Measurements from ENCODE around the gene LBHD2.
A peak's percentile ranks its signal among the peaks of the same experiment; 100 is the strongest.

LBHD2 gene

DNA sequence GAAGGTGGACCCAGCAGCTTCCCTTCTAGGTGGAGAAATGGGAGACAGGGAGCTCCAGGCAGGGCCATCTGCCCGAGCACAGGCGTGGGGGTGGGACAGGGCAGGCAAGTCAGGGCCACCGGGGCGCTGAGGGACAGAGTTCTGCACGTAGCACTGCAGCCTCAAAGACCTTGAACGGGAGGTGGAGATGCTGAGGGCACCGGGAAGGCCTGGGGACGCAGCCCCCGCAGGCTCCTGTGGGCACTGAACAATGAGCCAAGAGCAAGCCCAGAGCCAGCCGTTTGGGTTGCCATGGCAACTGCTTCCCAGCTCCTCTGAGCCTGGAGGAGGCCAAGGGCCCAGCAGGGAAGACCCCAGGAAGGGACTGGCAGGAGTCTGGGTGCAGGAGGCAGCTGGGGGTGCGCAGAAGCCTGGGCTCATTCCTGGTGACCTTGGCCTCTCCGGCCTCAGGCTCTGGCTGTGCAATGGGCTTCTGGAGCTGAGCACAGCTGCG is 3.4 kb downstream of the LBHD2 start:
- H3K9me3 ChIP-seq (ENCODE audit: control insufficient read depth, insufficient read depth, low read length), result no peaks in the 10 kb centered on the region
- no peak overlapping the region for H3K9ac ChIP-seq (ENCODE audit: low read depth, low read length)
- peaks cover 23% of the 10 kb centered on the region for H3K27me3 ChIP-seq (ENCODE audit: control insufficient read depth, insufficient read depth, low read length)
- no peak overlapping the region for H3K4me3 ChIP-seq (ENCODE audit: low read depth, low read length)
- H3K36me3 ChIP-seq (ENCODE audit: control insufficient read depth, insufficient read depth, low read length), result no peaks in the 10 kb centered on the region
- no peaks in the 10 kb centered on the region for H3K4me1 ChIP-seq (ENCODE audit: control insufficient read depth, insufficient read depth, low read length)

DNA sequence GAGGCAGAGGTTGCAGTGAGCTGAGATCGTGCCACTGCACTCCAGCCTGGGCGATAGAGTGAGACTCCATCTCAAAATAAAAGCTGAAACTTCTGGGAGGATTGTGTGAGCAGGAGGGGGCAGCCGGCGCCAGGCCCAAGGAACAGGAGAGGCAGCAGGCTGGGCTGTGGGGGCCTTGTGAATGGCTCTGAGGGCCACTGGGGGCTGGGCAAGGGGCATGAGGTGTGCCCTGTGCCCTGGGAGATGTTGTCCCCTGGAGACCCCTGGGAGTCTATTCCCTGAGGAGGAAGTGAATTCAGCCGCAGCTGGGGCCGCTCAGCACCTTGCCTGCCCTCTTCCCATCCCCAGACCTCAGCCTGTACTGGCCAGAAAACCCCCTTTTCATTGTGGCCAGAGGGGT is 4.9 kb downstream of the LBHD2 start:
- H3K9me3 ChIP-seq (ENCODE audit: control insufficient read depth, insufficient read depth, low read length), result no peaks in the 10 kb centered on the region
- H3K27me3 ChIP-seq (ENCODE audit: control insufficient read depth, insufficient read depth, low read length), result peaks cover 14% of the 10 kb centered on the region
- no peaks in the 10 kb centered on the region for H3K36me3 ChIP-seq (ENCODE audit: control insufficient read depth, insufficient read depth, low read length)
- no peak overlapping the region for H3K4me3 ChIP-seq (ENCODE audit: low read depth, low read length)
- H3K4me1 ChIP-seq (ENCODE audit: control insufficient read depth, insufficient read depth, low read length), result no peaks in the 10 kb centered on the region
- no peak overlapping the region for H3K9ac ChIP-seq (ENCODE audit: low read depth, low read length)

DNA sequence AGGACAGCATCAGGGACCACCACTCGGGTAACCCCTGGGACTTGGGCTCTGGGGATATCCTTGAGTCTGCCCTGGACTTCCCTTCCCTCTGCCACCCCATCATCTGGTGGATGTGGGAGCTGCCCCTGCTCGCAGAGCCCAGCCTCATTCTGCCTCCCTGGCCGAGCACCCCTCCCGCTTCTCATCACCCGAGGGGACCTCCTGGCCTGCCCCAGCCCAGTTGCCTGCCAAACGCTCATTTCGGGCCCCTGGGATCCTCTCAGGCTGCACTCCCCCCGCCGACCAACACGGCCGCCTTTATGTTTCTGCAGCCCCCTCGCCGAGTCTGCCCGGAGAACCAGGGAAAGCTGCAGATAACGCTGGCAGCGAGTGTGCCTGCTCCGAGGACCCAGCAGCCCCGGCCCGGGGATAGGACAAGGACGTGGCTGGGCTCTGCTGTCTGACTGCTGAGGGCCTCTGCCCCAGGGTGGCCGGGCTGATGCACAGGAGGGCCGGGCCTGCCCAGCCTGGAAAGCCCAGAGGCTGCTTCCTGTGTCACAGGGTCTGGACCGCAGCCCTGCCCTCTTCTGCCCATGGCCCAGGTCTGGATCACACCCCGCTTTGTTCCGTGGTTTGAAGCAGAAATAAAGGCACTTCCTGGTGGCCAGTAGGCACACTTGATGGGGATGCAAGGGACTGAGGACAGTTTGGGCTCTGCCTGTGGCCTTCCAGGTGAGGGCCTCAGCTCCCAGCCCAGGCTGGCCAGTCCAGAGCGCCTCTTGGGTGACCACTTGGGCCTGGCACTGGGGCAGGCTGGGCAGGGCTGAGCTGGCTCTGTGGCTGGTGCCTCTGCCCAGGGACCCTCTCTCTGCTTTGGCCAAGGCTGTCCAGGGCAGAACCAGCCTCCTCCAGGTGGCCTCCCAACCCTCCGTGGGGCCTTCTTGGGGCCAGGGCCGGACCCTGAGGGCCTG is 5.7 kb downstream of the LBHD2 start:
- Histone ChIP-seq H3K36me3 (ENCODE audit: control insufficient read depth, insufficient read depth, low read length) (no peaks in the 10 kb centered on the region), H3K9ac (ENCODE audit: low read depth, low read length) (no peak overlapping the region), H3K9me3 (ENCODE audit: control insufficient read depth, insufficient read depth, low read length) (no peaks in the 10 kb centered on the region), H3K4me1 (ENCODE audit: control insufficient read depth, insufficient read depth, low read length) (no peaks in the 10 kb centered on the region), H3K27me3 (ENCODE audit: control insufficient read depth, insufficient read depth, low read length) (peaks cover 9% of the 10 kb centered on the region), H3K4me3 (ENCODE audit: low read depth, low read length) (no peak overlapping the region)

DNA sequence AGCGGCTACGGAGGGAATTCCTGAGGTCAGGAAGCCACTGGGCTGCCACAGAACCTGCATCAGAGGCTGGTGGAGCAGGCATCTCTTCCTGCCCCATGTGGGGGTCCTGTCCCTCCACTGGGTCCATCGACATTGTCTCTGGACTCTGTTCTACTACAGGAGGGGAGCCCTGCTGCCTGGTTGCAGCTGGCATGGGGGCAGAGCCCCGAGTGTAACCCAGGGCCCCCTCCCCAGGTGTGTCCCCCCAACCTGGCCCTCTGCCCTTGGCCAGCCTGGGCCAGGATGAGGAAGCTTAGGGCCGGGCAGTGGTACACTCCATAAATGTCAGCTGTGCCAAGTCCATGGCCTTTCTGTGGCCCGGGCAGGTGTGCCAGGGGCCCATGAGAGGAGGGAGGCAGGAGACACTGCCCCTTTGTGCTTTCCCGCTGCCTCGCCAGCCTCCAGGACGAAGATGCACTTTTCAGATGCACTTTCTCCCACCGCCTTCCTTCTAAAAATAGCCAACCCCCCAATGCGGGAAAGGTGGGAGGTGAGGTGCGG is 6.5 kb downstream of the LBHD2 start:
- H3K27me3 ChIP-seq (ENCODE audit: control insufficient read depth, insufficient read depth, low read length), result peaks cover 5% of the 10 kb centered on the region

DNA sequence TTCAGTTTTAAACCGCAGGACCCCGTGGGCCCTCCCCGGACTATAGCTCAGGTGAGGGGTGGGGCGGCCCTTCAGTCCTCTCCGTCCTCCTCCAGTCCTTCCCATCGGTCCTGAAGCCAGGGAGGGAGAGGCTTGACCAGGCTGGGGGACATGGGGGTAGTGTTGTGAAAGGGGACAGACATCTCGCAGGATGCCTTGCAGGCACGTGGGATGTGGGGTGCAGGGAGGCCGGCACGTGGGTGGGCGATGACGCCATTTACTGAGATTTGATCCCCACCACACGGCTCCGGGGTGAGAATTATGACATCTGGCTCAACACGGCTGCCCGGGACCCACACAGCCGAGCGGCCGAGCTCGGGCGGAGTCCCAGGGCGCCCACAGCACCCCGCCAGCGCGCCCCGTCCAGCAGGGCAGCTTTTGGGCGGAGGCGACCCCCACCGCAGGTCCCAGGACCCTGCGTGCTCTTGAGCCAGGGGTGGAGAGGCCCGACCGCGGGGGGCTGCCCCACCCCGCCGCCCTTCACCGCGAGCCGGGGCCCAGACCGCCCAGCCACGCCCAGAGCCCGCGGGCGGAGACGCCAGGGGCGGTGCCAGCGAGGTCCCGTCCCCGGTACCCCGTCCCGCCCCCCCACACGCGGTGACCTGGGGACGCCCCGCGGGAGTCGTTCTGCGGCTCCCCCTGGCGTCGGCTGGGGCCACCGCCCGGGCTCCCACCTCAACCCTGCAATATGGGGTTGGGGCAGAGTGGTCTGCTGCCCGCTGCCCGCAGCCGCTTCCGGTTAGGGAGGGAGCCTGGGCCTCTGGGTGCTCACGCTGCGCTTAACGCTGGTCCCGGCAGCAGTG is 7.3 kb downstream of the LBHD2 start:
- Histone ChIP-seq H3K9ac (ENCODE audit: low read depth, low read length) (no peak overlapping the region), H3K4me3 (ENCODE audit: low read depth, low read length) (peak overlapping the region; percentile 41), H3K9me3 (ENCODE audit: control insufficient read depth, insufficient read depth, low read length) (no peaks in the 10 kb centered on the region), H3K27me3 (ENCODE audit: control insufficient read depth, insufficient read depth, low read length) (peaks cover 5% of the 10 kb centered on the region), H3K36me3 (ENCODE audit: control insufficient read depth, insufficient read depth, low read length) (no peaks in the 10 kb centered on the region), H3K4me1 (ENCODE audit: control insufficient read depth, insufficient read depth, low read length) (no peaks in the 10 kb centered on the region)

More for the DNA sequence above, 6.5 kb downstream of the LBHD2 start:
- H3K9me3 ChIP-seq (ENCODE audit: control insufficient read depth, insufficient read depth, low read length), result no peaks in the 10 kb centered on the region
- no peaks in the 10 kb centered on the region for H3K36me3 ChIP-seq (ENCODE audit: control insufficient read depth, insufficient read depth, low read length)
- no peaks in the 10 kb centered on the region for H3K4me1 ChIP-seq (ENCODE audit: control insufficient read depth, insufficient read depth, low read length)
- H3K4me3 ChIP-seq (ENCODE audit: low read depth, low read length), result no peak overlapping the region
- H3K9ac ChIP-seq (ENCODE audit: low read depth, low read length), result no peak overlapping the region

DNA sequence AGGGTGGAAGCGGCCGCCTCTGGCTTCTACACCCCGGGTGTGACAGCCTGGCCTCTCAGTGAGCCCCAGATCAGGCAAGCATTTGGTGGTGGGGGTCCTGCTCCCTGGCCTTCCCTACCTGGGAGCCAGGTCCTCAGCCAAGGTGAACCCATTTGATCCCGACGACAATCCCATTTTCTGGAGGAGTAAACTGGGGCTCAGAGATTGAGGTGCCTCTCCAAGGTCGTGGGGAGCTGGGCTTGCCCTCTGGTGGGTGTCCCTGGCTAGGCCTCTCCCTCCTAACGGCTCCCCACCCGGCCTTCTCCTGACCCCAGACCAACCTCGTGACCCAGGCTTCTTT is 7.8 kb downstream of the LBHD2 start:
- Histone ChIP-seq H3K27me3 (ENCODE audit: control insufficient read depth, insufficient read depth, low read length) (peaks cover 5% of the 10 kb centered on the region), H3K9ac (ENCODE audit: low read depth, low read length) (no peak overlapping the region), H3K4me1 (ENCODE audit: control insufficient read depth, insufficient read depth, low read length) (no peaks in the 10 kb centered on the region), H3K9me3 (ENCODE audit: control insufficient read depth, insufficient read depth, low read length) (no peaks in the 10 kb centered on the region), H3K36me3 (ENCODE audit: control insufficient read depth, insufficient read depth, low read length) (no peaks in the 10 kb centered on the region), H3K4me3 (ENCODE audit: low read depth, low read length) (peak overlapping the region; percentile 26)

DNA sequence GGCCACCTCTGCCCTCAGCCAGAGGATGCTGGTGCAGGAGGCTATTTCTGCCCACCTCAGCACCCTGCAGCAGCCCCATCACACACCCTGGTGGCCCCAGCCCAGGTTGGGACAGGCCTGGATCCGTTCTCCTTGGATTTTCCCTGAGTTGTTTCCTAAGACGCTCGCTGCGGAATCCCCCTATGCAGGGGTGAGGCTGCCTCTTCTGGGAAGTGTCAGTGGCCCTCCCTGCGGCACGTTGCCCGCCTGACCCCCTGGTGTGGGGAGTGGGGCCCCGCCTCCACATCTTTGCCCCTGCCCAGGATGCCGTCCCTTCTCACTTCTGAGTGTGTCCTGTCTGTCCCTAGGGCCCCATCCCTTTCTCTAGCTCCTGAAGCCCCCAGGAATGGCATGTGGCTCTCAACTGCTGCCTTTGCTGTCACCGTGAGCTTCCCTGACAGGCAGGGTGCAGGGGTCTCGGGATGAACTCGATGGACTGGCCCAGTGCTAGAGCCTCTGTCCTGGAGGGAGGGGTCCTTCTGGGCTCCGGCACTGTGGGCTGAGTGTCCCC is 9.9 kb downstream of the LBHD2 start:
- H3K4me1 ChIP-seq (ENCODE audit: control insufficient read depth, insufficient read depth, low read length), result no peaks in the 10 kb centered on the region
- no peaks in the 10 kb centered on the region for H3K9me3 ChIP-seq (ENCODE audit: control insufficient read depth, insufficient read depth, low read length)
- no peak overlapping the region for H3K9ac ChIP-seq (ENCODE audit: low read depth, low read length)
- no peak overlapping the region for H3K4me3 ChIP-seq (ENCODE audit: low read depth, low read length)
- H3K36me3 ChIP-seq (ENCODE audit: control insufficient read depth, insufficient read depth, low read length), result no peaks in the 10 kb centered on the region
- H3K27me3 ChIP-seq (ENCODE audit: control insufficient read depth, insufficient read depth, low read length), result peaks cover 5% of the 10 kb centered on the region

DNA sequence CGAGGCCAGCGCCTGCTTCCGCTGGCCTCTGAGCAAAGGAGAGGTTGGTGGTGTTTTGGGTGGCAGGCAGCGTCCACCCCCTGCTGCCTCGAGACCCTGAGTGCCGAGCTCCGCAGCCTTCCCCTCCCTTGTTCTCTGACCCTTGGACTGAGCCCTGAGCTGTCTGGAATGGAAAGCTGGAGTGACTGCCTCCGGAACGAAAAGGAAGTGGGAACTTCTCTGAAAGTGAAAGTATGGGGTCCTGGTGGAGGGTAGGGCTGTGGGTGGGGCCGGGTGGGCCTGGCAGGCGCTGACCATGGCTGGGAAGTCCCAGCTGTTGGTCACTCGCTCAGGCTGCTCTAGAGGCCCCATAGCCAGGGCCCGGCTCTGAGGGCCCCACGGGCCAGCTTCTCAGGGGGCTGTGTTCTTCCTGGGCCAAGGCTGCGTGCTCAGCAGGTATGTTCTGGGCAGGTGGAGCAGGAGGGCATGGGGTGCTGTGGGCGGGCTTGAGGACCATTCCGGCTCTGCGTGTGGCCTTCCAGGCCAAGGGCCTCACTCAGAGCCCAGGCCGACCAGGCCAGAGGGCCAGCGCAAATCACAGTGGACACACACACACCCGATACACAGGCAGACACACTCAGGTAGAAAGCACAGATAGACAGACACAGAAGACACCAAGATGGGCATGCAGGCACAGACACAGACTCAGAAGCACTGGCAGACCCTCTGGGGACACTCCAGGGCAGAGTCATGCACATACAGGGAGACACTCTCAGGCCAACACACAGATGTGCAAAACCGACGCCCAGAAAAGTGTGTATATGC is 10.6 kb downstream of the LBHD2 start, which contains the start of gene EXOC3L4:
Gene EXOC3L4 (plus strand): TSS at position 320 of the 804 bp plus-strand sequence. CDS start 5,495 bp downstream, outside the sequence.
- Histone ChIP-seq H3K27me3 (ENCODE audit: control insufficient read depth, insufficient read depth, low read length) (peaks cover 5% of the 10 kb centered on the region), H3K9ac (ENCODE audit: low read depth, low read length) (no peak within 1 kb of the TSS), H3K9me3 (ENCODE audit: control insufficient read depth, insufficient read depth, low read length) (no peaks in the 10 kb centered on the region), H3K4me1 (ENCODE audit: control insufficient read depth, insufficient read depth, low read length) (no peaks in the 10 kb centered on the region), H3K36me3 (ENCODE audit: control insufficient read depth, insufficient read depth, low read length) (no peaks in the 10 kb centered on the region), H3K4me3 (ENCODE audit: low read depth, low read length) (no peak within 1 kb of the TSS)

DNA sequence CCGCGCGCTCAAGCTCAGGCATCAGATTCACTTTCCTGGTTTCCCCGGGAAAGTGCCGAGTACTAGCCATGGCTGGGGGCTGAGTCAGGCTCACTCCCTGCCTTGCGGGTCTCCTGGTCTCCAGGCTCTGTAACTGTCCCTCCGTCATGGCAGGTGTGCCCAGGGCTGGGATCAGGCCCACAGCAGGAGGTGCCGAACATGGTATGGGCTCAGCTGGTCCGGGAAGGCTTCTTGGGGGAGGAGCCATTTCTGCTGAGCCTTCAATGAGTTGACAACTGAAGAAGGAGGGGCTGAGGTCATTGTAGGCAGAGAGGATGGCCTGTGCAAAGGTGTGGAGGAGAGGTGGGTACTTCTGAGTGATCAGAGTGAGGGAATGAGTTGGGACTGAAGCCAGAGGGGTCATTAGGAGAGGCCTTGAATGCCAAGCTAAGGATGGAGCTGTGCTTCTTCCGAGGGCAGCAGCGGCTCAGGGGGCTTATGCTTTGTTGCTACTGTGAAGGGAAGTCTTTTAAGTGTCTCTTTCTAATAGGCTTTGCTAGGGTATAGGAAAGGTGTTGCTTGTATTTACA is 11.3 kb downstream of the LBHD2 start:
- Histone ChIP-seq H3K36me3 (ENCODE audit: control insufficient read depth, insufficient read depth, low read length) (no peaks in the 10 kb centered on the region), H3K9me3 (ENCODE audit: control insufficient read depth, insufficient read depth, low read length) (no peaks in the 10 kb centered on the region), H3K4me1 (ENCODE audit: control insufficient read depth, insufficient read depth, low read length) (no peaks in the 10 kb centered on the region), H3K4me3 (ENCODE audit: low read depth, low read length) (no peak overlapping the region), H3K27me3 (ENCODE audit: control insufficient read depth, insufficient read depth, low read length) (peaks cover 4% of the 10 kb centered on the region), H3K9ac (ENCODE audit: low read depth, low read length) (no peak overlapping the region)

DNA sequence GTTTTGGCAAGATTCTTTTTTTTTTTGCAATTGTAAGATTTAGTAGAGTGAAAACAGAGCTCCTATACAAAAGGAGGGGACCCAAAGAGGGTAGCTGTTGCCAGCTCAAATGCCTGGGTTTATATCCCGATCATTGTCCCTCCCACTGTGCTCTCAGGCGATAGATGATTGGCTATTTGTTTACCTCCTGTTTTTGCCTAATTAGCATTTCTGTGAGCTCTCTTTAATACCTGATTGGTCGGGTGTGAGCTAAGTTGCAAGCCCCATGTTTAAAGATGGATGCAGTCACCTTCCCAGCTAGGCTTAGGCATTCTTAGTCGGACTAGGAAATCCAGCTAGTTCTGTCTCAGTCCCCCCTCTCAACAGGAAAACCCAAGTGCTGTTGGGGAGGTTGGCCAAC is 12.4 kb downstream of the LBHD2 start:
- H3K4me1 ChIP-seq (ENCODE audit: control insufficient read depth, insufficient read depth, low read length), result no peaks in the 10 kb centered on the region

More for the DNA sequence above, 12.4 kb downstream of the LBHD2 start:
- Histone ChIP-seq H3K27me3 (ENCODE audit: control insufficient read depth, insufficient read depth, low read length) (no peaks in the 10 kb centered on the region), H3K4me3 (ENCODE audit: low read depth, low read length) (no peak overlapping the region), H3K9me3 (ENCODE audit: control insufficient read depth, insufficient read depth, low read length) (no peaks in the 10 kb centered on the region), H3K36me3 (ENCODE audit: control insufficient read depth, insufficient read depth, low read length) (no peaks in the 10 kb centered on the region), H3K9ac (ENCODE audit: low read depth, low read length) (no peak overlapping the region)
